ENCODE data around the gene SCN3B. TPM values are rescaled to one million over a fixed set of nuclear protein-coding genes. Genes with fewer than 3 reads are reported as not detected.

Gene SCN3B
- total and polyA plus RNA-seq, 2 donors from 2014 or later = 0.43 to 2.8 TPM

GRCh38 chr11:123678246-123678645 is 23.8 kb upstream of the SCN3B start:
- Histone ChIP-seq H3K4me3 (ENCODE audit: low read length in 3 of 3) (no peak overlapping the region), H3K27me3 (ENCODE audit: control insufficient read depth, insufficient read depth, low read length) (no peaks in the 10 kb centered on the region), H3K27ac (ENCODE audit: low read depth in 2 of 2, low read length in 2 of 2) (no peak overlapping the region), H3K4me1 (ENCODE audit: control insufficient read depth in 2 of 3, insufficient read depth in 2 of 3, low read depth in 1 of 3, low read length in 3 of 3) (no peaks in the 10 kb centered on the region), H3K9me3 (ENCODE audit: control insufficient read depth in 2 of 3, insufficient read depth in 1 of 3, low read length in 3 of 3) (no peaks in the 10 kb centered on the region), H3K9ac (ENCODE audit: low read length in 3 of 3) (no peak overlapping the region), H3K36me3 (ENCODE audit: control insufficient read depth in 2 of 3, insufficient read depth in 3 of 3, low read length in 3 of 3) (no peaks in the 10 kb centered on the region)
- DNase-seq (no peak), FAIRE-seq (no peak)
- intact Hi-C loops (cut with DNase I) = no loop called here
- no peak for TF ChIP-seq CTCF (IDR thresholded peaks at IDR 0.05; ENCODE audit: borderline replicate concordance, extremely low read depth, insufficient read depth)

GRCh38 chr11:123677510-123677909 is 23.1 kb upstream of the SCN3B start:
- H3K27ac ChIP-seq (ENCODE audit: low read depth in 2 of 2, low read length in 2 of 2) = no peak overlapping the region
- no peak for DNase-seq
- intact Hi-C loops (cut with DNase I) = no loop called here
- no peaks in the 10 kb centered on the region for H3K4me1 ChIP-seq (ENCODE audit: control insufficient read depth in 2 of 3, insufficient read depth in 2 of 3, low read depth in 1 of 3, low read length in 3 of 3)
- no peak for TF ChIP-seq CTCF (IDR thresholded peaks at IDR 0.05; ENCODE audit: borderline replicate concordance, extremely low read depth, insufficient read depth)
- no peak overlapping the region for H3K9ac ChIP-seq (ENCODE audit: low read length in 3 of 3)
- H3K4me3 ChIP-seq (ENCODE audit: low read length in 3 of 3) = no peak overlapping the region
- no peaks in the 10 kb centered on the region for H3K27me3 ChIP-seq (ENCODE audit: control insufficient read depth, insufficient read depth, low read length)
- no peak for FAIRE-seq
- no peaks in the 10 kb centered on the region for H3K9me3 ChIP-seq (ENCODE audit: control insufficient read depth in 2 of 3, insufficient read depth in 1 of 3, low read length in 3 of 3)
- H3K36me3 ChIP-seq (ENCODE audit: control insufficient read depth in 2 of 3, insufficient read depth in 3 of 3, low read length in 3 of 3) = no peaks in the 10 kb centered on the region

GRCh38 chr11:123674297-123674696 is 19.9 kb upstream of the SCN3B start:
- TF ChIP-seq CTCF (IDR thresholded peaks at IDR 0.05; ENCODE audit: borderline replicate concordance, extremely low read depth, insufficient read depth) = no peak
- Histone ChIP-seq H3K27ac (ENCODE audit: low read depth in 2 of 2, low read length in 2 of 2) (no peak overlapping the region), H3K9ac (ENCODE audit: low read length in 3 of 3) (no peak overlapping the region), H3K4me1 (ENCODE audit: control insufficient read depth in 2 of 3, insufficient read depth in 2 of 3, low read depth in 1 of 3, low read length in 3 of 3) (no peaks in the 10 kb centered on the region), H3K9me3 (ENCODE audit: control insufficient read depth in 2 of 3, insufficient read depth in 1 of 3, low read length in 3 of 3) (no peaks in the 10 kb centered on the region), H3K27me3 (ENCODE audit: control insufficient read depth, insufficient read depth, low read length) (no peaks in the 10 kb centered on the region), H3K36me3 (ENCODE audit: control insufficient read depth in 2 of 3, insufficient read depth in 3 of 3, low read length in 3 of 3) (no peaks in the 10 kb centered on the region), H3K4me3 (ENCODE audit: low read length in 3 of 3) (no peak overlapping the region)
- intact Hi-C loops (cut with DNase I) = no loop called here
- no peak for FAIRE-seq
- no peak for DNase-seq

DNA sequence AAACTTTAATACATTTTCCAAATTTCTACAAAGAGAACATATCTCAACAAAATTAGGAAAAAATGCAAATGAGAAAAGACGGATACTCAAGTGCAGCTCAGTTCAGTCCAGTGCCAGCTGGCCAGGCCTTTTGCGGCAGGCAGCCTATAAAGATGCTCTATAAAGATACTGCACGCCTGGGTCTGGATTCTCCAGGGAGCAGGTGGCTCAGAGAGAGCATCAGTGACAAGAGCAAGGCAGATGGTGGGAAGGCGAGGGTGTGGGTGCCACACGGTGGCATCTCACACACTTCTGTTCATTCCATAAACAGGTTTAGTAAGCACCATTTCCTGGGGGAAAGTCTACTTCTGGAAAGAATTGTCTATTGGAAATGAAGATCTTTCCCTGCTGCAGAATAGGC is 18.1 kb upstream of the SCN3B start:
- no peak overlapping the region for H3K27ac ChIP-seq (ENCODE audit: low read depth in 2 of 2, low read length in 2 of 2)
- no peak overlapping the region for H3K4me3 ChIP-seq (ENCODE audit: low read length in 3 of 3)
- H3K36me3 ChIP-seq (ENCODE audit: control insufficient read depth in 2 of 3, insufficient read depth in 3 of 3, low read length in 3 of 3) = no peaks in the 10 kb centered on the region
- H3K27me3 ChIP-seq (ENCODE audit: control insufficient read depth, insufficient read depth, low read length) = no peaks in the 10 kb centered on the region
- intact Hi-C loops (cut with DNase I) = no loop called here
- no peak for FAIRE-seq
- no peak for DNase-seq
- no peaks in the 10 kb centered on the region for H3K9me3 ChIP-seq (ENCODE audit: control insufficient read depth in 2 of 3, insufficient read depth in 1 of 3, low read length in 3 of 3)
- no peak overlapping the region for H3K9ac ChIP-seq (ENCODE audit: low read length in 3 of 3)
- no peaks in the 10 kb centered on the region for H3K4me1 ChIP-seq (ENCODE audit: control insufficient read depth in 2 of 3, insufficient read depth in 2 of 3, low read depth in 1 of 3, low read length in 3 of 3)
- no peak for TF ChIP-seq CTCF (IDR thresholded peaks at IDR 0.05; ENCODE audit: borderline replicate concordance, extremely low read depth, insufficient read depth)
